IMR-90 (cell line): ENCODE data around the gene TULP4. TPM values are rescaled to one million over a fixed set of nuclear protein-coding genes. Genes with fewer than 3 reads are reported as not detected.

ENCODE experiments used
- ATAC-seq: fragments of 200-7000 bp; cut with Tn5 transposase; 2 replicates; pipeline ENCODE4 v1.9.1; 2020; ENCODE audit warnings: low read depth, mild to moderate bottlenecking, moderate library complexity
- BruUV-seq: library from RNA; stranded (reverse); fragments of 400-500 nt; replicated peaks from 2 replicates; lab custom pipeline; 2021; lab: Mats Ljungman, UMichigan
- CTCF ChIA-PET: fragments of 300-600 bp; formaldehyde crosslinking; extraction: SDS; loops from one replicate; lab custom pipeline; 2021; ENCODE audit warnings: antibody characterized with exemption; lab: Yijun Ruan, JAX
- POLR2A ChIA-PET: fragments of 300-600 bp; sonication (Branson Sonifier 250); formaldehyde crosslinking; loops from one replicate; lab custom pipeline; 2022; ENCODE audit warnings: antibody characterized with exemption; ENCODE audit not compliant: unreplicated experiment; lab: Charles Lee
- DNase-seq: peaks from one replicate; pipeline ENCODE4 v3.0.0; 2013
- H2AFZ ChIP-seq: replicated peaks from 2 replicates; pipeline ENCODE3; 2013; ENCODE audit warnings: low read length, mild to moderate bottlenecking; ENCODE audit not compliant: poor library complexity
- H2AK5ac ChIP-seq: 2 replicates; pipeline ENCODE4 v1.6.1; 2013; ENCODE audit warnings: low read depth, low read length, inconsistent platforms
- H2AK9ac ChIP-seq: replicated peaks from 2 replicates; pipeline ENCODE3; 2013; ENCODE audit warnings: mild to moderate bottlenecking, low read depth, low read length, moderate library complexity; ENCODE audit not compliant: poor library complexity
- H2BK120ac ChIP-seq: 2 replicates; pipeline ENCODE4 v1.6.1; 2013; ENCODE audit warnings: low read depth, low read length, inconsistent platforms
- H2BK15ac ChIP-seq: 3 replicates; pipeline ENCODE4 v1.6.1; 2013; ENCODE audit warnings: low read depth, low read length, inconsistent platforms
- H2BK20ac ChIP-seq: 2 replicates; pipeline ENCODE4 v1.6.1; 2013; ENCODE audit warnings: low read depth, mild to moderate bottlenecking, inconsistent platforms, low read length, moderate library complexity
- H2BK5ac ChIP-seq: 2 replicates; pipeline ENCODE4 v1.6.1; 2013; ENCODE audit warnings: mild to moderate bottlenecking, low read depth, low read length, inconsistent platforms; ENCODE audit not compliant: poor library complexity, severe bottlenecking
- H3K14ac ChIP-seq: replicated peaks from 2 replicates; pipeline ENCODE4 v1.6.1; 2013; ENCODE audit warnings: low read depth, low read length, inconsistent platforms
- H3K18ac ChIP-seq: 2 replicates; pipeline ENCODE4 v1.6.1; 2013; ENCODE audit warnings: low read depth, low read length, control low read depth
- H3K23ac ChIP-seq: 2 replicates; pipeline ENCODE4 v1.6.1; 2013; ENCODE audit warnings: low read depth, low read length, inconsistent platforms
- H3K27ac ChIP-seq: 2 replicates; pipeline ENCODE4 v1.5.1; 2013; ENCODE audit warnings: mild to moderate bottlenecking, control low read depth, low read length; ENCODE audit not compliant: insufficient read depth
- H3K27me3 ChIP-seq: 2 replicates; pipeline ENCODE4 v1.6.1; 2013; ENCODE audit warnings: low read length; ENCODE audit not compliant: control insufficient read depth, insufficient read depth
- H3K36me3 ChIP-seq: 2 replicates; pipeline ENCODE4 v1.6.1; 2013; ENCODE audit warnings: low read length, mixed read lengths; ENCODE audit not compliant: control insufficient read depth, insufficient read depth
- H3K4ac ChIP-seq: 2 replicates; pipeline ENCODE4 v1.6.1; 2013; ENCODE audit warnings: low read depth, low read length, inconsistent platforms
- H3K4me1 ChIP-seq: 2 replicates; pipeline ENCODE4 v1.6.1; 2013; ENCODE audit warnings: low read length, mixed read lengths; ENCODE audit not compliant: control insufficient read depth, insufficient read depth
- H3K4me2 ChIP-seq: 2 replicates; pipeline ENCODE4 v1.6.1; 2013; ENCODE audit warnings: low read depth, mild to moderate bottlenecking, control low read depth, low read length, moderate library complexity
- H3K4me3 ChIP-seq: 2 replicates; pipeline ENCODE4 v1.5.1; 2013; ENCODE audit warnings: low read depth, mild to moderate bottlenecking, control low read depth, low read length, moderate library complexity; ENCODE audit not compliant: insufficient read depth
- H3K56ac ChIP-seq: 2 replicates; pipeline ENCODE4 v1.6.1; 2013; ENCODE audit warnings: low read length, inconsistent platforms; ENCODE audit not compliant: insufficient read depth; ENCODE audit errors: extremely low read depth
- H3K79me1 ChIP-seq, 2 experiments: 2 replicates each; pipeline ENCODE4 v1.6.1; 2013; ENCODE audit warnings: low read length in 2 of 2, inconsistent platforms in 1 of 2, low read depth in 1 of 2
- H3K9ac ChIP-seq: 2 replicates; pipeline ENCODE4 v1.6.1; 2013; ENCODE audit warnings: low read depth, low read length, control low read depth
- H3K9me1 ChIP-seq: 2 replicates; pipeline ENCODE4 v1.6.1; 2013; ENCODE audit warnings: low read length, inconsistent platforms; ENCODE audit not compliant: insufficient read depth
- H3K9me3 ChIP-seq: 2 replicates; pipeline ENCODE4 v1.6.1; 2013; ENCODE audit warnings: low read length; ENCODE audit not compliant: control insufficient read depth, insufficient read depth
- H4K20me1 ChIP-seq: 2 replicates; pipeline ENCODE4 v1.6.1; 2013; ENCODE audit warnings: low read length, inconsistent platforms; ENCODE audit not compliant: insufficient read depth
- H4K5ac ChIP-seq: 2 replicates; pipeline ENCODE4 v1.6.1; 2013; ENCODE audit warnings: mild to moderate bottlenecking, low read depth, low read length, control low read depth
- H4K8ac ChIP-seq, 2 experiments: 2 replicates each; pipeline ENCODE4 v1.6.1; 2013; ENCODE audit warnings: low read depth in 2 of 2, low read length in 2 of 2, control low read depth in 1 of 2, inconsistent platforms in 1 of 2
- H4K91ac ChIP-seq: 2 replicates; pipeline ENCODE4 v1.6.1; 2013; ENCODE audit warnings: low read depth, low read length, inconsistent platforms; ENCODE audit not compliant: insufficient read depth
- BHLHE40 ChIP-seq: fragments of 150-350 bp; IDR thresholded peaks from 2 replicates; pipeline ENCODE4 v1.6.1; 2016; ENCODE audit warnings: mild to moderate bottlenecking, low read depth, low read length
- CEBPB ChIP-seq: IDR thresholded peaks from 2 replicates; pipeline ENCODE4 v1.6.1; 2012; ENCODE audit warnings: low read depth, low read length, improper control_type of control experiment
- CHD1 ChIP-seq: IDR thresholded peaks from 2 replicates; pipeline ENCODE4 v1.6.1; 2012; ENCODE audit warnings: low read depth, low read length, improper control_type of control experiment
- CTCF ChIP-seq: conservative IDR thresholded peaks from 2 replicates; pipeline ENCODE4 v1.5.1; 2012; ENCODE audit warnings: mild to moderate bottlenecking, low read depth, low read length, improper control_type of control experiment
- ELK1 ChIP-seq: fragments of 150-350 bp; IDR thresholded peaks from 2 replicates; pipeline ENCODE4 v1.6.1; 2016; ENCODE audit warnings: low read depth, mild to moderate bottlenecking, low read length, moderate library complexity, borderline replicate concordance
- FOS ChIP-seq: fragments of 150-350 bp; IDR thresholded peaks from 2 replicates; pipeline ENCODE4 v1.6.1; 2016; ENCODE audit warnings: low read depth, low read length
- MAFK ChIP-seq: IDR thresholded peaks from 2 replicates; pipeline ENCODE4 v1.6.1; 2012; ENCODE audit warnings: low read depth, low read length, improper control_type of control experiment
- MAZ ChIP-seq: IDR thresholded peaks from 2 replicates; pipeline ENCODE4 v1.6.1; 2012; ENCODE audit warnings: low read depth, mild to moderate bottlenecking, low read length, improper control_type of control experiment, moderate library complexity, borderline replicate concordance
- MXI1 ChIP-seq: IDR thresholded peaks from 2 replicates; pipeline ENCODE4 v1.6.1; 2012; ENCODE audit warnings: low read depth, mild to moderate bottlenecking, low read length, moderate library complexity, borderline replicate concordance
- NFE2L2 ChIP-seq: fragments of 150-350 bp; IDR thresholded peaks from 2 replicates; pipeline ENCODE4 v1.6.1; 2016; ENCODE audit warnings: low read depth, mild to moderate bottlenecking, low read length
- POLR2A ChIP-seq: IDR thresholded peaks from 2 replicates; pipeline ENCODE4 v1.6.1; 2012; ENCODE audit warnings: mild to moderate bottlenecking, low read depth, low read length
- RAD21 ChIP-seq: IDR thresholded peaks from 2 replicates; pipeline ENCODE4 v1.6.1; 2012; ENCODE audit warnings: low read length, improper control_type of control experiment
- RCOR1 ChIP-seq: IDR thresholded peaks from 2 replicates; pipeline ENCODE4 v1.6.1; 2012; ENCODE audit warnings: mild to moderate bottlenecking, low read length, improper control_type of control experiment; ENCODE audit not compliant: insufficient replicate concordance
- RFX5 ChIP-seq: IDR thresholded peaks from 2 replicates; pipeline ENCODE4 v1.8.0; 2012; ENCODE audit warnings: low read depth, mild to moderate bottlenecking, low read length, moderate library complexity
- SMC3 ChIP-seq: fragments of 150-350 bp; IDR thresholded peaks from 2 replicates; pipeline ENCODE4 v1.6.1; 2016; ENCODE audit warnings: low read depth, mild to moderate bottlenecking, antibody characterized with exemption, low read length, moderate library complexity
- USF2 ChIP-seq: fragments of 150-350 bp; IDR thresholded peaks from 2 replicates; pipeline ENCODE4 v1.6.1; 2017; ENCODE audit warnings: mild to moderate bottlenecking, antibody characterized with exemption, low read length, low read depth
- WGBS, 2 experiments: methylation state at CpG; one replicate each; pipeline versions ENCODE4 v1.1.5 to v1.1.7; 2013; ENCODE audit warnings: missing lambda C conversion rate in 2 of 2; ENCODE audit not compliant: insufficient read length in 1 of 2; ENCODE audit errors: extremely low coverage in 2 of 2; 5-methylcytosine and 5-hydroxymethylcytosine counted together
- dilution Hi-C: fragments of 300-500 bp; cut with HindIII; formaldehyde crosslinking; loops from one replicate; pipeline ENCODE4 v1.14.3; 2018; ENCODE audit warnings: low sequenced_read_pairs; ENCODE audit not compliant: unreplicated experiment
- in situ Hi-C: fragments of 300-500 bp; cut with MboI; formaldehyde crosslinking; loops from 3 replicates; pipeline ENCODE4 v1.14.3; 2019; ENCODE audit warnings: low sequenced_read_pairs, inconsistent platforms, mixed read lengths
- intact Hi-C: fragments of 100-400 bp; cut with micrococcal nuclease; formaldehyde crosslinking; loops from 2 replicates; pipeline ENCODE4 v1.10.0; 2022
- polyA plus RNA-seq, 3 experiments: library from polyadenylated mRNA; depleted of rRNA; stranded (reverse); fragments of >200 nt; gene quantifications; 2 replicates each; pipeline ENCODE4 v1.2.3, GENCODE V29; 2012; ENCODE audit warnings: low replicate concordance in 1 of 3
- total RNA-seq: library from RNA; depleted of rRNA; stranded (reverse); fragments of >200 nt; gene quantifications from 2 replicates; pipeline ENCODE4 v1.2.3, GENCODE V29; 2012

Gene TULP4
- total and polyA plus RNA-seq, 2 of the 4 experiments (the other 2 are of a cell fraction), result 8.1 to 30.6 TPM

- H3K27me3 ChIP-seq, result no peaks in the 10 kb centered on the region
- no peaks in the 10 kb centered on the region for H3K9me3 ChIP-seq
- H3K79me1 ChIP-seq, result no peaks in the 10 kb centered on the region; a peak in 1 of 4 replicates
- H2BK120ac ChIP-seq, result no peak overlapping the region
- no peak overlapping the region for H2AK9ac ChIP-seq
- no peak overlapping the region for H4K91ac ChIP-seq
- H3K56ac ChIP-seq, result no peak overlapping the region
- no peak overlapping the region for H3K4me3 ChIP-seq
- no peak overlapping the region for H4K5ac ChIP-seq
- H3K27ac ChIP-seq, result no peak overlapping the region
- H3K9ac ChIP-seq, result no peak overlapping the region
- no peak overlapping the region for H2BK5ac ChIP-seq
- no peak overlapping the region for H3K14ac ChIP-seq
- POLR2A ChIA-PET, result no interaction called here
- H3K18ac ChIP-seq, result no peak overlapping the region
- no peak overlapping the region for H2AFZ ChIP-seq
- no peak overlapping the region for H2BK20ac ChIP-seq
- intact Hi-C loops (no loop called here), dilution Hi-C loops (no loop called here), in situ Hi-C loops (no loop called here)
- H3K9me1 ChIP-seq, result no peaks in the 10 kb centered on the region
- no peak overlapping the region for H4K8ac ChIP-seq
- no peaks in the 10 kb centered on the region for H3K36me3 ChIP-seq
- no peak overlapping the region for H3K23ac ChIP-seq
- H4K20me1 ChIP-seq, result no peaks in the 10 kb centered on the region
- no TSS peak for BruUV-seq
- H2BK15ac ChIP-seq, result no peak overlapping the region
- no peak for ATAC-seq
- TF ChIP-seq RAD21, result no peak
- TF ChIP-seq USF2, result no peak
- TF ChIP-seq CHD1, result no peak
- no peak for TF ChIP-seq RCOR1
- TF ChIP-seq RFX5, result no peak
- TF ChIP-seq BHLHE40, result no peak
- no peak for TF ChIP-seq POLR2A
- no peak for TF ChIP-seq CTCF
- TF ChIP-seq MAZ, result no peak
- TF ChIP-seq CEBPB, result no peak
- no peak for TF ChIP-seq ELK1
- no peak for TF ChIP-seq FOS
- no peak for TF ChIP-seq SMC3
- no peak for TF ChIP-seq MAFK
- no peak for TF ChIP-seq MXI1
- no peak for TF ChIP-seq NFE2L2
- H2AK5ac ChIP-seq, result no peak overlapping the region
- WGBS, 2 experiments, result no CpG with 5 or more reads among the region's 15 CpGs
- H3K4me1 ChIP-seq, result no peaks in the 10 kb centered on the region
- CTCF ChIA-PET, result no interaction called here
- H3K4ac ChIP-seq, result no peak overlapping the region
- no peak for DNase-seq
- no peak overlapping the region for H3K4me2 ChIP-seq
Measured at GRCh38 chr6:158422629-158423238, 110.5 kb downstream of the TULP4 start.
